Right lobe of liver (tissue), 4 donors: ENCODE data around the gene SEPTIN8.

Experiments
- CTCF ChIP-seq, 4 donors: fragments of 200-600 bp in 3 of 4; fragments of 450-650 bp in 1 of 4; IDR thresholded peaks; one replicate each; pipeline versions ENCODE4 v1.5.1 to v1.8.0; 2016 to 2022; ENCODE audit warnings: antibody characterized with exemption in 4 of 4, mild to moderate bottlenecking in 2 of 4
- POLR2A ChIP-seq: fragments of 450-650 bp; IDR thresholded peaks from one replicate; pipeline ENCODE4 v1.6.1; 2017; ENCODE audit warnings: antibody characterized with exemption, mild to moderate bottlenecking
- donor health status: DM: no; HTN: no; CAD: no.
- donor health status: DM: no; HTN: no; CAD: no.
- donor health status: DM: no; HTN: yes; CAD: no.

GRCh38 chr5:132751971-132752580 is 25.0 kb downstream of the SEPTIN8 start:
- TF ChIP-seq CTCF (IDR thresholded peaks at IDR 0.05) (no peak), POLR2A (no peak)
